Stimulated activated CD4-positive, alpha-beta T cell treated with anti-CD3 and anti-CD28 coated beads, Interleukin-15, amount 100 ng/mL, for 1 hour (primary cell): ENCODE data around the gene ZNF746.
"Not testable (repeated sequence)": the region's sequence is repeated elsewhere in the genome, so short reads cannot be mapped to it uniquely, and the experiment has no call there.

Source experiments
- DNase-seq, 2 donors: peaks; one replicate each; pipeline ENCODE4 v3.0.0-alpha.2; 2020; ENCODE audit warnings: low read depth in 1 of 2, low spot score in 1 of 2

The ZNF746 gene

GRCh38 chr7:149497467-149498261, at the start of gene ZNF746:
Gene ZNF746 (minus strand): TSS chr7:149497809. CDS start chr7:149497536, 273 bp downstream.
- DNase-seq, result peak; percentile 65 to 76

DNA sequence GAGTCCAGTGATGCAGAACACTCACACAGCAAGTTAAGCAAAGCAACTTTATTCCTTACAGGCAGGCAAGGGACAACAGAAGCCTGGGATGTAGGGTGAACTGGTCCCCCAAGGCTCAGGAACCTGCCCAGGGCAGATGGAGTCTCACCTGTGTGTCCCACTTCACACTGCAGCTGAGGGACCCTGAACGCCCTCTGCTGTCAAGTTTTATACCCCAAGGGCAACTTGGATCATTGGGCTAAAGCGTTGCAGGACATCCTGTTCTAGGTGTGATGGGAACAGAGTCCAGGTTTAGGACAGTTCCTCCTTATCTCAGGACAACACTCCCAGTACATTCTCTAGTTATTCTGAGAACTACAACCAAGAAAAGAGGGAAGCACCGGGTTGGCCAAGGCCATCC, 49.5 kb upstream of the ZNF746 start:
- no peak for DNase-seq

- DNase-seq, result no peak
Measured at GRCh38 chr7:149546331-149546730, 48.7 kb upstream of the ZNF746 start.

GRCh38 chr7:149544028-149544427, 46.4 kb upstream of the ZNF746 start:
- no peak for DNase-seq

GRCh38 chr7:149532654-149533053, 35.0 kb upstream of the ZNF746 start:
- DNase-seq, result no peak

GRCh38 chr7:149529136-149529718, 31.6 kb upstream of the ZNF746 start:
- no peak for DNase-seq

- no peak for DNase-seq
Measured at GRCh38 chr7:149527414-149527813, 29.8 kb upstream of the ZNF746 start.

- DNase-seq, result no peak
Measured at GRCh38 chr7:149525280-149525679, 27.7 kb upstream of the ZNF746 start.

DNA sequence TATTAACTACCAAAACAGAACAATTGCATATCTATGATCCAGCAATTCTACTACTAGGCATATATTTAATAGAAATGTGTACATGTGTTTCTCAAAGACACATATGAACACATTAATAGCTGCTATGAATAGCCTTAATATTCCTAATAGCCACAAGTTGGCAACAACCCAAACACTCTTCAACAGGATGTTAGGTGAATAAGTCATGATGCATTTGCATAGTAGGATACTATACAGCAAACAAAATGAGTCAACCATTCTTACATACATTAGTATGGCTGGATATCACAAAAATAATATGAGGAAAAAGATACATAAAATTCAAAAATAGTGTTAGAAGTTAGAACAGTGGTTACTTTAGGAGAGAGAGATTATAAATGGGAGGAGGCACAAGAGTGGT, 26.8 kb upstream of the ZNF746 start:
- no peak for DNase-seq

- DNase-seq, result no peak
Measured at GRCh38 chr7:149510248-149510647, 12.6 kb upstream of the ZNF746 start.

DNA sequence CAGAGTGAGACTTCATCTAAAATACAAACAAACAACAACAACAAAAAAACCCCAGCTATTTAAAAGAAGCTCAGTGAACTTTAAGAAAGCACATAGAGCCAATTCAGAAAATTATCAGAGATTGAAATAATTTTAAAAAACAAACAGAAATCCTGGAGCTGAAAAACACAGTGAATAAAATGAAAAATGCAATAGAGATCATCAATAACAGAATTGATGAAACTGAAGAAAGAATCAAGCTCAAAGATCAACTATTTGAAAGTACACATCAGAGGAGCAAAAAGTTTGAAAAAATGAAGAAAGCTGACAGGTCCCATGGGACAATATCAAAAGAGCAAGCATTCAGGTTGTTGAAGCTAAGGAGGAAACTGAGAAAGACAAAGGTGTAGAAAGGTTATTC, 12.2 kb upstream of the ZNF746 start:
- no peak for DNase-seq

DNA sequence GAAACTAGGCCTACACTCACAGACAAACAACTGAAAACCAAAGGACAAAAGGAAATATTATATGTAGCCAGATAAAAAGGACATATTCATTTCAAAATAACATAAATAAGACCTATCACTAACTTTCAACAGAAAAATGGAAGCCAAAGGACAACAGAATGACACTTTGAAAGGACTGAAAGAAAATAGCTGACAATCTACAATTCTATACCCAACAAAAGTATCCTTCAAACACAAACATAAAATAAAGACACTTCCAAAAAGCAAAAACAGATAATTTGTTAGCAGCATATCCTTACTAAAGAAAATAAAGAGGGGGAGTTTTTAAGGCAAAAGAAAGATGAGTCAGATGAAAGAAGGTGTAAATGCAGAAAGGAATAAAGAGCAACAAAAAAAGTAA, 7.9 kb upstream of the ZNF746 start:
- DNase-seq, result no peak

DNA sequence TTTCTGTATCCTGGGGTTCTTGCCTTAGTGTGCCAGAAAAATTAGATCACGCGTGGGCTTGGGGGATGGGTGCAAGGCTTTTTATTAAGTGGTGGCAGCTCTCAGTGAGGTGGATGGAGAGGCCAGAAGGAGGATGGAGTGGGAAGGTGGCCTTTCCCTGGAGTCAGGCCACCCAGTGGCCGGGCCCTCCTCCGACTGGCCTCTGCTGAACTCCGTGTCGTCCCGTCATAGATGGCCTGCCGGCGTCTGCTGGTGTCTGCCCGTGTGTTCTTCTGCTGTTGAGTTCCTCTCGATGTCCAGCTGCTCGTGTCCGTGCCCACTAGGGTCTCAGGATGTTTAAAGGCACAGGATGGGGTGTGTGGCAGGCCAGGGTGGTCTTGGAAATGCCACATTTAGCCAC, 4.0 kb upstream of the ZNF746 start:
- no peak for DNase-seq

- no peak for DNase-seq
Measured at GRCh38 chr7:149500910-149501309, 3.3 kb upstream of the ZNF746 start.

DNA sequence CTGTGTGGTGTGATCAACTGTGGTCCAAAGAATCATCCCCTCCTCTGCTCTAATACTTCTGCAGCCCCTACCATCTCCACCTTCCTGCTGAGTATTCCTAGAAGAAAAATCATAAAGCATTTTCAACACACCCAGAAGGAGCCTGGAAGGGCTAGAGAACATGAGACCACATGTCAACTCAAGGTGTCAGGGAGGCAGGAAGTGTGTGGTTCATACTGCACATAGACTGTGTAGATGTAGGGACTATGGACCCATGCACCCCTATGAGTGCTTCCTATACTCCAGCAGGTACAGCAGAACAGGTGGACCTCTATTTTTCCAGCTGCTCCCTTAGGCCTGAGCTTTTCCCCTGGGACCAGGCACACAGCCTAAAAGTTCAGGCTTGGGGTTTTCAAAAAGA, 2.6 kb upstream of the ZNF746 start:
- no peak for DNase-seq

GRCh38 chr7:149498811-149499210, 1.2 kb upstream of the ZNF746 start:
- no peak for DNase-seq

DNA sequence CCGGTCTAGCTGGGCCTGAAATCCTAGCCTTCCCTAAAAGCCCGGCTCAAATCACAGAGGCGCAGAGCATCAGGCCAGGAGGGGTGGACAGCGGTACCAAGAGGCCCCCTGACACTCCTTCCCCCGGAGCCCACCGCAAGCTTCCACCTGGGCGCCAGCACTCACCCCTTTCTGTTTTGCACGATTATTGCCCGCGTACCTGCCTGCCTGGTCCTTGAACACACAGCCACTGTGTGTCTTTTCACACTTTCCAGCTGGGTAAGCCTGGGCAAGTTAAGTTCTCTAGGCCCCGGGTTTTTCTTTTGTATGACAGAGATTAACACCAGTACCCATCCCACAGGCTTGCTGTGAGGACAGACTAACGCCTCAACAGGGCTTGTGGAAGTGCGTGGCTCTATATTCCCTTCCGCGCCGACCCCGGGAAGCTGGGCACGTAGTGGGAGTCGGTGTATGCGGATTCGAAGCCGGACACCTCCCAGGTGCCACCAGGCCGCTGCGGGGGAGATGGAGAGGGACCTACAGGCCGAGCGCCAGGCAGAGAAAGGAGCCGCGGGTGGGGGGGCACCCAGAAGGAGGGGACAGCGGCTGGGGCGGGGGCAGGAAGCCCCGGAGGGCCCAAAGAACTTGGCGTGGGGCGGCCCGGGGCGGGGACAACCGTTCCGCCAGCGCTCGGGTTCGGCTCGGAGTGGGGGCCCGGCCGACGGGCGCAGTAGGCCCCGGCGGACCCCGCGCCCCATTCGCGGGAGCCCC, 792 bp downstream of the ZNF746 start:
- peak; percentile 15 to 42 for DNase-seq

- no peak for DNase-seq
Measured at GRCh38 chr7:149495785-149496641, 1.6 kb downstream of the ZNF746 start.

- DNase-seq, result no peak
Measured at GRCh38 chr7:149494738-149495368, 2.8 kb downstream of the ZNF746 start.

- DNase-seq, result not testable (repeated sequence)
Measured at GRCh38 chr7:149493975-149494374, 3.6 kb downstream of the ZNF746 start.

- no peak for DNase-seq
Measured at GRCh38 chr7:149493366-149493765, 4.2 kb downstream of the ZNF746 start.
